Subcutaneous abdominal adipose tissue (tissue), 5 donors: ENCODE results near the gene CCDC92.

Experiments
- H3K27ac ChIP-seq: one replicate; pipeline ENCODE4 v1.7.0; 2013; ENCODE audit warnings: low read depth, mild to moderate bottlenecking, inconsistent platforms, low read length, moderate library complexity
- H3K27me3 ChIP-seq, 5 donors: one replicate each; pipeline ENCODE4 v1.7.0; 2013; ENCODE audit warnings: low read length in 5 of 5, inconsistent platforms in 1 of 5; ENCODE audit not compliant: control insufficient read depth in 5 of 5, insufficient read depth in 4 of 5
- H3K36me3 ChIP-seq, 5 donors: one replicate each; pipeline ENCODE4 v1.7.0; 2013; ENCODE audit warnings: low read length in 5 of 5; ENCODE audit not compliant: control insufficient read depth in 5 of 5, insufficient read depth in 5 of 5
- H3K4me1 ChIP-seq, 5 donors: one replicate each; pipeline ENCODE4 v1.7.0; 2013; ENCODE audit warnings: low read length in 5 of 5, mild to moderate bottlenecking in 3 of 5, moderate library complexity in 1 of 5; ENCODE audit not compliant: control insufficient read depth in 5 of 5, insufficient read depth in 5 of 5
- H3K4me3 ChIP-seq, 5 donors: one replicate each; pipeline ENCODE4 v1.7.0; 2013; ENCODE audit warnings: low read length in 5 of 5, low read depth in 1 of 5
- H3K9ac ChIP-seq, 5 donors: one replicate each; pipeline ENCODE4 v1.7.0; 2013; ENCODE audit warnings: low read length in 5 of 5, mild to moderate bottlenecking in 4 of 5, moderate library complexity in 3 of 5
- H3K9me3 ChIP-seq, 5 donors: one replicate each; pipeline ENCODE4 v1.7.0; 2013; ENCODE audit warnings: low read length in 5 of 5; ENCODE audit not compliant: control insufficient read depth in 5 of 5
- donor health status: healthy.
- donor health status: healthy.
- donor health status: healthy.
- donor health status: healthy.
- donor health status: healthy.

The CCDC92 gene

DNA sequence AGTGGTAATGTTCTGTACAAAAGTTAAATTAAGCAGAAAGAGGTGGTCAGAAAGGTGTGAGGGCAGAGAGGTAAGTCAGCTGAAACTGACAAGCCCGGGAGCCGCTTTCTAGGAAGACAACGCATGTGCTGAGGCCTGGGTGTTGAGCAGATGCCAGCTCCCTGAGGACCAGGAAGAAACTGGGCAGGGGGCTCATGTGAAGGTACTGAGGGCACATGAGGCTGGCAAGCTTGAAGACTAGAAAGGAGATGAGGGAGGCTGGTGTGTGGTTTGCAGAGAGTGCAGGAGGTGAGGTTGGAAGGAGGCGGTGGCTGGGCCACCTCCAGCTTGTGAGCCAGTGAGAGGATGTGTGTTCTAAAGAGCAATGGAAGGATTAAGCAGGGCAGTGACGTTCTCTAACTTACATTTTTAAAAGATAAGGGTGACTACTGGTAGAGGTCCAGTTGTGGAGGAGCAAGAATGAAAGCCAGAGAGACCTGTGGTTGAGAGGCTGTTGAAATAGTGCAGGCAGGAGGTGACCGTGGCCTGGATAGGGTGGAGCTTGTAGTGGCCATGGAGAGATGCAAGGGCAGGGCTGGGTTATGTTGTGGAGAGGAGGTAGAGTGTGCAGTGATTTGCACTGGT is 29.5 kb upstream of the CCDC92 start:
- H3K36me3 ChIP-seq = peaks cover 8 to 60% (median 35%) of the 10 kb centered on the region in 5 donors
- H3K4me3 ChIP-seq = no peak overlapping the region
- H3K4me1 ChIP-seq = peaks cover 0 to 30% (median 16%) of the 10 kb centered on the region in 5 donors
- H3K9ac ChIP-seq = no peak overlapping the region
- H3K9me3 ChIP-seq = no peaks in the 10 kb centered on the region
- no peaks in the 10 kb centered on the region for H3K27me3 ChIP-seq
- no peak overlapping the region for H3K27ac ChIP-seq

DNA sequence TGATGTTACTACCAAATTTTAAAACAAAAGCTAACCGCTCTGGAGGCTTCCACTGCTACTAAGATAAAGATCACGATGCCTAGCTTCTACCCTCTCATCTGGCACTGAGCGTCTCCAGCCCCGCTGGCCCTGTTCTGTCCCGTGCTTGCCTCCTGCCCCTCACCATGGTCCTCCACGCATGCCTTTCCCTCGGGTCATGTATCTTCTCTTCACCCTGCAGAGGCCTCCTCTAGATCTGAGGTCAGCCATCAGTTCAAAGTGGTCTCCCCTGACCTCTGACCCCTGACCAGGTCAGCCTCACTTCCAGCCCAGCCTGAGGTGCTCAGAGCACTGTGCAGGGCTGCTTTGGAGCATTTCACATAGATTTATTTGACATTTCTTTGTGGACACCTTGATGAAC is 28.7 kb upstream of the CCDC92 start:
- no peak overlapping the region for H3K4me3 ChIP-seq
- no peak overlapping the region for H3K9ac ChIP-seq
- no peaks in the 10 kb centered on the region for H3K9me3 ChIP-seq
- H3K4me1 ChIP-seq = peaks cover 0 to 38% (median 23%) of the 10 kb centered on the region in 5 donors
- H3K27me3 ChIP-seq = no peaks in the 10 kb centered on the region
- peaks cover 8 to 54% (median 33%) of the 10 kb centered on the region in 5 donors for H3K36me3 ChIP-seq
- H3K27ac ChIP-seq = no peak overlapping the region

DNA sequence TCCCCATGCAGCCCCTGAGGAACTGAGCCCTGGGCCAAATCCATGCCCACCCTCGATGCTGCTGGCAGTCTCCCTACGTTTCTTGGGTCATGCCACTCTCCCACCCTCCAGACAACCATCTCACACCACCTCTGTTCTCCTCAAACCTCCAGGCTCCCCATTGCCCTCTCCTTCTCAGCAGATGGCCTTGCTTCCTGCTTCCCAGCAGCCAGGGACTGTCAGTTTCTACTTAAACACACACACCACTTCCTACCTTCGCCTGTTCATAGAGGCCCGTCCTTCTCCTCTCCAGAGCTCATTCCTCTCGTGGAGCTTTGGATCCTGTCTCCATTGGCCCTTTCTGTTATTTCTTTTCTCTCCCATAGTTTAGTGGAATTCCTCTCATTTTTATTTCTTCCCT is 27.5 kb upstream of the CCDC92 start:
- Histone ChIP-seq H3K27me3 (no peaks in the 10 kb centered on the region), H3K27ac (no peak overlapping the region), H3K4me1 (peaks cover 3 to 49% (median 32%) of the 10 kb centered on the region in 5 donors), H3K9ac (no peak overlapping the region), H3K4me3 (no peak overlapping the region), H3K36me3 (peaks cover 8 to 48% (median 26%) of the 10 kb centered on the region in 5 donors), H3K9me3 (no peaks in the 10 kb centered on the region)

DNA sequence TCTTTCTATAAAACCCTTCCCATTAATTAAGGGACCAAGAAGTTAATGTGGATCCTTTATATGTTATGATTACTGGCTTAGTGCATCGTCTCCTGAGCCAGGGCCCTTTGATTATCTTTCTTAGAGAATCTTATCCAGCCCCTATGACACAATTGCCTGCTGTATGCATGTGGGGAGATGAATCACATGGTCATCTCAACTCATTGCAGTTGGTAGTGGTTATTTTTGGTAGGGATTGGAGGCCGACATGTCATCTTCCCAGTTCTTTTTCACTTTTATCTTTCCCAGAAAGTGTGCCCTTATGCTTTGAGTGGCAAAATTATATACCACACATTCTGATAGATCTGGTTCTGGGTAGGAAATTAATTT is 26.3 kb upstream of the CCDC92 start:
- H3K4me1 ChIP-seq = peaks cover 3 to 48% (median 26%) of the 10 kb centered on the region in 5 donors
- no peak overlapping the region for H3K4me3 ChIP-seq
- H3K9ac ChIP-seq = no peak overlapping the region
- H3K9me3 ChIP-seq = no peaks in the 10 kb centered on the region
- peaks cover 8 to 41% (median 26%) of the 10 kb centered on the region in 5 donors for H3K36me3 ChIP-seq
- peak overlapping the region; percentile 21 for H3K27ac ChIP-seq
- H3K27me3 ChIP-seq = no peaks in the 10 kb centered on the region

DNA sequence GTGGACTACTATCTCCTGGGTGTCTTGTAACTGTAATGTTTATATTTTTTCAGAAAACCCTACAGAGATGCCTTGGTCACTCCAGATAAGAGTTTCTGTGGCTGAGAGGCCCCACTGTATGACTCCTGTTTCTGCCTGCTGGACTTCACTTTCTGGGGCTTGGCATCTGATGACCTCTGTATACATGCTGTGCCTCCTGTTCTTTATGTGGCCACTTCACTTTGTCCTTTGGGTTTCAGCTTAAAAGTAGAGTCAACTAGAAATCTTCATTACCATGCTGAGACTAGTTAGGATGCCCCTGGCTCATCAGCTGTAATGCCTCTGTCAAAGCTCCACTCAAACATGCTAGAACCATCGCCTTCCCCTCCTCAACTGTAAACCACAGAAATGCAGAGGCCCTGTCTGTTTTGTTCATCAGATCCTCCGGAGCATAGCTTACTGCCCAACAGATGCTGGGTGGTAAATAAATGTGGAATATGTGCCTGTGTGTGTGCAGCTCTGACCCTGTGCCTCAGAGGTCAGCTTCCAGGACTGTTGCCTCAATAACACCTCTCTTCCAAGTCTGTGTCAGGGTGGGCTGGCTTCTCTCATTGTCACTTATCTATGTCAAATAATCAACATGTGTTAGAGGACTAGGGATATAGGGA is 25.8 kb upstream of the CCDC92 start:
- H3K4me3 ChIP-seq = no peak overlapping the region
- peaks cover 3 to 44% (median 21%) of the 10 kb centered on the region in 5 donors for H3K4me1 ChIP-seq
- no peak overlapping the region for H3K9ac ChIP-seq
- H3K36me3 ChIP-seq = peaks cover 8 to 40% (median 23%) of the 10 kb centered on the region in 5 donors
- no peaks in the 10 kb centered on the region for H3K27me3 ChIP-seq
- H3K27ac ChIP-seq = peak overlapping the region; percentile 68
- no peaks in the 10 kb centered on the region for H3K9me3 ChIP-seq

DNA sequence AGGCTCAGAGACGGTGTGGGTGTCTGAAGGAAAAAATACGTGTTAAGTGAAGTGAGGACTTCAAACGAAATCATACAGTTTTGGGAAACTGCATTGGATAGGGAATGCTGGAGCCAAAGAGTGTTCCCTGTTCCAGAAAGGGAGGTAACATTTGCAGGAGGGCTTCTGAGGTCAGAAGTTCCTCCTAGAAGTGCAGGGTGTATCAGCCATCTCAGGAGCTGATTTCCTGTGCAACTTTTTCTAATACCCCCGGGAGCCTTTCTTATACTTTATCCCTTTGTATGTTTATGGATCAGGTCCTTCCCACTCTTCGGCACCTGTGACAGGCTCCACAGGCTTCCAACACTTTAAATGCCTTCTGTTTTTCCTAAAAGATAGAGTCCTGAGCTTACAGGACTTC is 25.3 kb upstream of the CCDC92 start:
- peaks cover 3 to 44% (median 21%) of the 10 kb centered on the region in 5 donors for H3K4me1 ChIP-seq
- no peaks in the 10 kb centered on the region for H3K9me3 ChIP-seq
- peak overlapping the region; percentile 68 for H3K27ac ChIP-seq
- H3K27me3 ChIP-seq = no peaks in the 10 kb centered on the region
- H3K36me3 ChIP-seq = peaks cover 11 to 43% (median 24%) of the 10 kb centered on the region in 5 donors
- no peak overlapping the region for H3K4me3 ChIP-seq
- no peak overlapping the region for H3K9ac ChIP-seq

DNA sequence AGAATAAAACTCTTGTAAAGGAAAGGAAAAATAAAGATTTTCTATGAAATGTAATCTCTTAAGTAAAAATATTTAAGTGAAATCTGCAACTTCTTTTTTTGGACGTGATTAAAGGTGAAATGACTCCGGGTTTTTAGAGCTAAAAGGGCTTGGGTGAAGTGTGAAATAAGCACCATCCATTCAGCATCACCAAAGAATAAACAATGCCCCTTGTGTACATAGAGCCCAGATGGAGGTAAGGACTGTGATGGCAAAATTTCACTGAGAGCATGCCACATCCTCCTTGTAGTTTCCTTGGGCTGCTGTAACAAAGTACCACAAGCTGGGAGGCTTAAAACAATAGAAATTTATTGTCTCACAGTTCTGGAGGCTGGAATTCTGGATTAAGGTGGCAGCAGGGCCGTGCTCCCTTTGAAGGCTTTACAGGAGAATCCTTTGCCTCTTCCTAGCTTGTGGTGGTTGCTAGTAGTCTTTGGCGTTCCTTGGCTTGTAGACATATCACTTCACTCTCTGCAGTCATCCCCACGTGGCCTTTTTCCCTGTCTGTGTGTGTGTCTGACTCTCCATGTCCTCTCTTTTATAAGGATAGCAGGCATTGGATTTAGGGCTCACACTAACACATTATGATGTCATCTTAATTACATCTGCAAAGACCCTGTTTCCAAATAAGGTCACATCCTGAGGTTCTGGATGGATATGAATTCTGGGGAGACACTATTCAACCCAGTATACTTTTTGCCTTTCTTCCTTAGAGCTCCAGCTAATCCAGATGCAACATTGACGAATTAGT is 24.6 kb upstream of the CCDC92 start:
- Histone ChIP-seq H3K4me3 (no peak overlapping the region), H3K36me3 (peaks cover 11 to 48% (median 31%) of the 10 kb centered on the region in 5 donors), H3K9me3 (no peaks in the 10 kb centered on the region), H3K27ac (peak overlapping the region; percentile 68), H3K9ac (no peak overlapping the region), H3K4me1 (peaks cover 3 to 38% (median 17%) of the 10 kb centered on the region in 5 donors), H3K27me3 (no peaks in the 10 kb centered on the region)

DNA sequence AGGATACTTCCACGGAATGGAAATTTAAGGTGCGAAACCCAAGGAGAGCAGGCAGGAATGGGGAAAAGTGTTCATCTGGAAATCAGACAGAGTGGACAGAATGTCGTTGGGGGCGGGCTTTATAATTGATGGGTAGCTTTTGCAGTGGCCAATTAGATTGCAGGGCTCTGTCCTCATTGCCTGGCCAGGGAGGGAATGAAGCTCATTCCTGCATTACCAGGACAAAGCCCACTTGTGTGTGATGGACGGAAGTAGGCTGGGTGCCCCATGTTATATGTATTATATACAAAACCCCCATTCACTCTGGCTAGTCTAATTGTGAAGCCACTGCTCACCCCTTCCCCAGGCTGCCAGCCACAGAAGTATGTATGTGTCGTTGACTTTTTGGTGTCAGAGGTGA is 23.9 kb upstream of the CCDC92 start:
- H3K27ac ChIP-seq = peak overlapping the region; percentile 68
- H3K4me3 ChIP-seq = no peak overlapping the region
- peaks cover 3 to 40% (median 17%) of the 10 kb centered on the region in 5 donors for H3K4me1 ChIP-seq
- H3K9ac ChIP-seq = no peak overlapping the region
- H3K9me3 ChIP-seq = no peaks in the 10 kb centered on the region
- H3K27me3 ChIP-seq = no peaks in the 10 kb centered on the region
- H3K36me3 ChIP-seq = peaks cover 11 to 42% (median 26%) of the 10 kb centered on the region in 5 donors

DNA sequence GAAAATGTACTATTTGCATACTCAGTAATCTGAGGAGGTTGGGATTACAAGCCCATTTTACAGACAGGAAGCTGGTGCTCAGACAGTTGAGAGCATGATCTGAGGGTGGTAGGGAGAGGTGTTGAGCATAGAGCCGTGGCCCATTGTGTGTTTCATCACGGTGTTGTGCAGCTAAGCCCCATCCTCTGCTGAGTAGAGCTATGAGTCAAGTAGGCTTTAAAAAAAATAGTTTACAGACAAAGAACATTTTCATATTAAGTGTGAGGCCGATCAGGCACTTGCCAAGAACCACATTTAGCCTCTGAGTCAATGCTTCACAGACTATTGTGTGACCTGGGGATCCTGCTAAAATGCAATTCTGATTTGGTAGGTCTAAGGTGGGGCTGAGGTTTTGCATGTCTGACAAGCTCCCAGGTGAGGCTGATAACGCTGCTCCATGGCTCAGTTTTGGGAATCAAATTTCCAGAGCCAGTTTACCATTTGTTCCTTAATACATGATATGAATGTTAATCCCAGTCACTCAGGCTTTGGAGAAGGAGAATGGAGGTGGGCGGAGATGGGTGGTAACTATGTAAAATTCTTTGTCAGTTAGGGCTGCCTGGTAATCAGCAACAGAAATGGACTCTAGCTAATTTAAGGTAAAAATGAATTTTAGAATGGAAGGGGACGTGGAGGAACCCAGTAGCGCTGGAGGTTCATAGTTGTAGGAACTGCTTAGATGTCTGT is 22.6 kb upstream of the CCDC92 start:
- H3K9me3 ChIP-seq = no peaks in the 10 kb centered on the region
- H3K36me3 ChIP-seq = peaks cover 5 to 28% (median 19%) of the 10 kb centered on the region in 5 donors
- peak overlapping the region; percentile 82 for H3K27ac ChIP-seq
- H3K4me3 ChIP-seq = no peak overlapping the region
- H3K4me1 ChIP-seq = peaks cover 8 to 54% (median 31%) of the 10 kb centered on the region in 5 donors
- H3K9ac ChIP-seq = no peak overlapping the region
- H3K27me3 ChIP-seq = no peaks in the 10 kb centered on the region
